Chondrocyte (in vitro differentiated cells): Measurements from ENCODE around the gene SMAD3. TPM values are rescaled to one million over a fixed set of nuclear protein-coding genes. Genes with fewer than 3 reads are reported as not detected.
"Not testable (repeated sequence)": the region's sequence is repeated elsewhere in the genome, so short reads cannot be mapped to it uniquely, and the experiment has no call there.

Experiments used
- DNase-seq: peaks from one replicate; pipeline ENCODE4 v3.0.0; 2021; ENCODE audit warnings: mixed read lengths, low spot score
- H3K27ac Mint-ChIP-seq: one replicate; pipeline ENCODE4 v1.8.0; 2021; ENCODE audit warnings: mild to moderate bottlenecking, moderate library complexity, mixed read lengths; ENCODE audit not compliant: unreplicated experiment
- H3K27me3 Mint-ChIP-seq: 2 replicates; pipeline ENCODE4 v1.8.0; 2021; ENCODE audit warnings: low read depth, mixed read lengths
- H3K36me3 Mint-ChIP-seq: 2 replicates; pipeline ENCODE4 v1.8.0; 2021; ENCODE audit warnings: low read depth, mixed read lengths
- H3K4me1 Mint-ChIP-seq: 2 replicates; pipeline ENCODE4 v1.8.0; 2021; ENCODE audit warnings: low read depth, mild to moderate bottlenecking, mixed read lengths
- H3K4me3 Mint-ChIP-seq: one replicate; pipeline ENCODE4 v1.8.0; 2021; ENCODE audit warnings: mild to moderate bottlenecking, moderate library complexity, mixed read lengths; ENCODE audit not compliant: unreplicated experiment
- H3K9me3 Mint-ChIP-seq: 2 replicates; pipeline ENCODE4 v1.8.0; 2021; ENCODE audit warnings: low read depth, mixed read lengths
- CTCF ChIP-seq: fragments of 200-600 bp; sonication (generic); IDR thresholded peaks from 2 replicates; pipeline ENCODE4 v1.5.0; 2021; ENCODE audit warnings: antibody characterized with exemption, mild to moderate bottlenecking, moderate library complexity
- total RNA-seq: library from RNA; stranded (reverse); gene quantifications from 3 replicates; pipeline ENCODE4 v1.2.1, GENCODE V29; 2021

Gene SMAD3
- total RNA-seq, 1 donor from 2014 or later, result 23.2 TPM

GRCh38 chr15:67019884-67020520 is 45.4 kb upstream of the SMAD3 start:
- TF ChIP-seq CTCF, result no peak
- H3K27ac Mint-ChIP-seq, result no peak overlapping the region
- peaks cover 24% of the 10 kb centered on the region for H3K4me1 Mint-ChIP-seq
- H3K36me3 Mint-ChIP-seq, result no peaks in the 10 kb centered on the region
- no peaks in the 10 kb centered on the region for H3K9me3 Mint-ChIP-seq
- no peaks in the 10 kb centered on the region for H3K27me3 Mint-ChIP-seq
- no peak for DNase-seq
- H3K4me3 Mint-ChIP-seq, result no peak overlapping the region

- H3K27ac Mint-ChIP-seq, H3K9me3 Mint-ChIP-seq, DNase-seq, H3K4me3 Mint-ChIP-seq, H3K36me3 Mint-ChIP-seq, H3K27me3 Mint-ChIP-seq: not testable (repeated sequence)
- H3K4me1 Mint-ChIP-seq, result peaks cover 31% of the 10 kb centered on the region
Observed at GRCh38 chr15:67020668-67021067, 44.7 kb upstream of the SMAD3 start.

GRCh38 chr15:67021455-67021854 is 43.9 kb upstream of the SMAD3 start:
- Mint-ChIP-seq H3K27ac (no peak overlapping the region), H3K36me3 (no peaks in the 10 kb centered on the region), H3K9me3 (no peaks in the 10 kb centered on the region), H3K27me3 (no peaks in the 10 kb centered on the region), H3K4me3 (no peak overlapping the region), H3K4me1 (peaks cover 35% of the 10 kb centered on the region)
- no peak for DNase-seq
- TF ChIP-seq CTCF, result no peak

- no peak for TF ChIP-seq CTCF
Observed at GRCh38 chr15:67022587-67023105, 42.8 kb upstream of the SMAD3 start.

GRCh38 chr15:67023517-67024313 is 41.7 kb upstream of the SMAD3 start:
- no peak for DNase-seq
- Mint-ChIP-seq H3K9me3 (no peaks in the 10 kb centered on the region), H3K4me1 (peaks cover 39% of the 10 kb centered on the region), H3K4me3 (no peak overlapping the region), H3K27ac (peak overlapping the region; percentile 90), H3K36me3 (no peaks in the 10 kb centered on the region), H3K27me3 (no peaks in the 10 kb centered on the region)
- TF ChIP-seq CTCF, result no peak

More at GRCh38 chr15:67022587-67023105, 42.8 kb upstream of the SMAD3 start:
- no peak for DNase-seq
- H3K9me3 Mint-ChIP-seq, result no peaks in the 10 kb centered on the region
- no peak overlapping the region for H3K27ac Mint-ChIP-seq
- no peaks in the 10 kb centered on the region for H3K36me3 Mint-ChIP-seq
- no peak overlapping the region for H3K4me3 Mint-ChIP-seq
- peaks cover 35% of the 10 kb centered on the region for H3K4me1 Mint-ChIP-seq
- no peaks in the 10 kb centered on the region for H3K27me3 Mint-ChIP-seq
